Stimulated activated CD8-positive, alpha-beta memory T cell treated with anti-CD3 and anti-CD28 coated beads, Interleukin-4, amount 100 ng/mL, for 48 hours (primary cell): ENCODE results near the gene RPS2.
"Not testable (repeated sequence)": the region's sequence is repeated elsewhere in the genome, so short reads cannot be mapped to it uniquely, and the experiment has no call there.

Source experiments
- DNase-seq: peaks from one replicate; pipeline ENCODE4 v3.0.0-alpha.2; 2020

RPS2 gene

DNA sequence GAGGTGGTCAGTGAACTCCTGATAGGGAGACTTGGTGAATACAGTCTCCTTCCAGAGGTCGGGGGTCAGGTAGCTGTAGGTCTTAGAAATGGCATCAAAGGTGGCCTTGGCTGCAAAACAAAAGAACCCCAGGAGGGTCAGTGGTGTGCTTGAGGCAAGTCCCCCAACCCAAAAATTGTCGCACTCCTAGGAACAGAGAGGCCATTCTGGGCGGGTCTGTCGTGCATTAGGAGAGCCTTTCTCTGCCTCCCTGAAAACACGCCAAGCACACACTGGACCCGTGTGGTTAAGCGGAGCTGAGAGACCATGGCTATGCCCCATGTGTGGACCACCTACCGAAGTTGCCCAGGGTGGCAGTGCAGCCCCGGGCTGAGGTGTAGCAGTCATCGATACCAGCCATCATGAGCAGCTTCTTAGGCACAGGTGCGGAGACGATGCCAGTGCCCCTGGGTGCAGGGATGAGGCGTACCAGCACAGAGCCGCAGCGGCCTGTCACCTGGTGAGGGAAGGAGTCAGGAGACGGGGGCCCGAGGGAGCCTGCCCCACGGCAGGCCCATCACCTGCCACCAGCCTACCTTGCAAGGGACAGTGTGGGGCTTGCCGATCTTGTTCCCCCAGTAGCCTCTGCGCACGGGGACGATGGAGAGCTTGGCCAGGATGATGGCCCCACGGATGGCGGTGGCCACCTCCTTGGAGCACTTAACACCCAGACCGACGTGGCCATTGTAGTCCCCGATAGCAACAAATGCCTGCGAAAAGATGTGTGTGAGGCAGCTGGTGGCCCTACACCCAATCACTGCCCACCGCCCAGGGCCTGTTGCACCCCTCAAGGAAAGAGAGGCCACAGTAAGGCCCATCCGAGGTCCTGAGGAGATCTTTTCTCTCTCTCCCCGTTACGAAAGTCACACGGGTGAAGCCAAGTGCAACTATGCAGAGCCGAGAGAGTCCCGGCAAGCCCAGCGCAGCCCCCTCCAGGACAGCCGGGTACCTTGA is 2.2 kb downstream of the RPS2 start:
- DNase-seq: peak; percentile 43

DNA sequence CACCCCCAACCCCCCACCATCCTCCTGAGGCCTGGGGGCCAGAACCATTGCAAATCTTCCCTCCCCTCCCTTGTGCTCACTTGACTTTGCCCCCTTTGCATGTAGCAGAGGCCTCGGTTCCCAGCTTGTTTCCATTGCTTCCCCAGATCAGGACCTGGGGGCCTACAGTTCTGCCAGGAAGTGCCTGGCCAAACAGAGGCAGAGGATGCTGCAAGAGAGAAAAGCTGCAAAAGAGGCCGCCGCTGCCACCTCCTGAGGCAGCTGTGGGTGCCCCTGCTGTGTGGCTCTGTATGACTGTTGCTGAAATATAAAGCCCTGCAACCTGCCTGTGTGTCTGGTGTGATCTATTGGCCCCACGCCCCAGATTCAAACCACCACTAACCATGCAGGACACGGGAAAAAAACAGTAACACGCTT is 3.0 kb downstream of the RPS2 start:
- DNase-seq: peak; percentile 62

DNA sequence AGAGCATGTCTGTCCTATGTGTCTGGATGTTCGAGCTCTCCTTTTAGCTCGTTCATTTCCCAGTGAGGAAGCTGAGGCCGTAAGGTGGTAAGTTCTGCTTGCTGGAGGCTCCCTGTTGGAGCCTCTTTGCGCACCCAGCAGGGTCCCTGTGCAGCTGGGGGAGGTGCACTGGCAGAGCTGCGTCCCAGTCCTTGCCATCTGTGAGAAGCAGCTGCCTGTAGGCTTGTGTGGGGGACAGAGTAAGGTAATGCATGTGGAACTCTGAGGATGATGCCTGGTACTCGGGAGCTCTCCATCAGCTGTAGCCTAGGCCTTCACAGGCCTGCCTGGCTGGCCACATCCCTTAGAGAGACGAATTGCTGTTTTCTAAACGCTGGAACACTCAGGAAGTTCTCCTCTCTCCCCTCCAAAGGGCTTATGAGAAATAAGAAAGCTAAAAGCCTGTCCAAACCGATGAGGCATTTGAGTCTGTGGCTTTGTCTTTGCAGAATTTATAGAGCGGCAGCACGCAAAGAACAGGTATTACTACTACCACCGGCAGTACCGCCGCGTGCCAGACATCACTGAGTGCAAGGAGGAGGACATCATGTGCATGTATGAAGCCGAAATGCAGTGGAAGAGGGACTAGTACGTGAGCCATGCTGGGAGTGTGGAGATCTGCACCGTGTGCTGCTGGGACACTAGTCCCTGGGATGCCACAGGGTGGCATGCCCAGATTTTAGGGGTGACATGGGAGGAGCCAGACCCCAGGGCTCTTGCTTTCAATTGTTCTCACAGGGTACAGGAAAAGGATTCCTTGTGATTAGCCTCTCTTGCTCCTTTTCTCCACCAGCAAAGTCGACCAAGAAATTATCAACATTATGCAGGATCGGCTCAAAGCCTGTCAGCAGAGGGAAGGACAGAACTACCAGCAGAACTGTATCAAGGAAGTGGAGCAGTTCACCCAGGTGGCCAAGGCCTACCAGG is 3.7 kb downstream of the RPS2 start:
- DNase-seq: peak; percentile 80

DNA sequence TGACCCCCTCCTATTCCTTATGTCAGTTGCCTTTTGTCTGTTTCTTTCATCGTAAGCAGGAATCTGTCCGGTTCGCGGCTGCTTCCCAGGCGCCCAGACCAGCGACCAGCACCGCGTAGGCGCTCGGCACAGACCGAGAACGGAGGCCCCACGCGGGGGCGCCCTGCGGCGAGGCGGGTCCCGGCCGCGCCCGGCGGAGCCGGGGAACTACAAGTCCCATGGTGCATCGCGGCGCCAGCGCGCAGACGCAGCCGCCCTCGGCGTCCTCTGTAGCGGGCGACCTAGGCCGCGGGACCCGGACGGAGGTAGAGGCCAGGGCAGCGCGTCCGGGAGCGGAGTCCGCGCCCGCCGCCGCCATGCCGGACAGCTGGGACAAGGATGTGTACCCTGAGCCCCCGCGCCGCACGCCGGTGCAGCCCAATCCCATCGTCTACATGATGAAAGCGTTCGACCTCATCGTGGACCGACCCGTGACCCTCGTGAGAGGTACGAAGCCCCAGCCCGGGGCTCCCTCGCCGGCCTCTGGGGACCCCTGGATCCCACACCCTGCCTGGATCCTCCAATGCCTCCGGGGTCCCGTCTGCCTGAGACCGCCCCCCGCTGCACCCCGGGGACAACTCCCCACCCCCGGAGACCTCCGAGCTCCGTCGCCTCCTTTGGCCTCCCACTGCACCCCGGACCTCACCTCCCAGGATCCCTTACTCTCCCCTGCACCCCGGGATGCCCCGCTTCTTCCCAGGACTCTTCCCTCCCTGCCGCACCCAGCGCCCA is 5.2 kb downstream of the RPS2 start, which contains the start of gene NDUFB10:
Gene NDUFB10 (plus strand): TSS at position 270 of the 771 bp plus-strand sequence. CDS start 87 bp downstream, at position 357.
- DNase-seq: peak; percentile 97

DNA sequence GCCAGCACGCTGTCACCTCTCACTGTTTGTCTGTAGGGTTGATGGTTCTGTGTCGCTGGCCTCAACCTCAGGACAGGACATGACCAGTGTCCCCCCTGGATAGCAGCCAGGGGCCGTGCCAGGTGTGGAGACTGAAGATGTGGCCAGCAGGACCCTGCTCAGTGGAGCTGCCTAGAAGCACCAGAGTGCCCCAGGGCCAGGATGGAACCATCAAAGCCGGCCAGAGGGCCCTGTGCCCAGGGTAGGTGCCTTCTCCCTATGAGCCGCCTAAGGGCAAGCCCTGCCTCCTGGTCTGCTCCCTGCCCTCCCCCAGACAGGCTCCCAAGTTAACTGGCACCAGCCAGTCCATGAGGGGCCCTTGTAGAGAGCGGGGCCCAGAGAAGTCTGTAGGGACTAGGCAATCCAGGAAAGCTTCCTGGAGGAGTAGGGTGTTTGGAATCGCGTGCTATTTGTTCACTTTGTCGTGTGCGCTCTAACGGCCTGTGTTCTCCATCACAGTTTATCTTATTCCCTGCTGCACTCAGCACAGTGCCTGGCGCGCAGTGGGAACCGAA is 5.8 kb downstream of the RPS2 start:
- DNase-seq: peak; percentile 35

DNA sequence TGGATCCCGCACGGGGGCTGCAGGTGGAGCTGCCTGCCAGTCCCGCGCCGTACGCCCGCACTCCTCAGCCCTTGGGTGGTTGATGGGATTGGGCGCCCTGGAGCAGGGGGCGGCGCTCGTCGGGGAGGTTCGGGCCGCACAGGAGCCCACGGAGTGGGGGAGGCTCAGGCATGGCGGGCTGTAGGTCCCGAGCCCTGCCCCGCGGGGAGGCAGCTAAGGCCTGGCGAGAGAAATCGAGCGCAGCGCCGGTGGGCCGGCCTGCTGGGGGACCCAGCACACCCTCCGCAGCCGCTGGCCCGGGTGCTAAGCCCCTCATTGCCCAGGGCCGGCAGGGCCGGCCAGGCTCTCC is 6.5 kb downstream of the RPS2 start:
- not testable (repeated sequence) for DNase-seq

DNA sequence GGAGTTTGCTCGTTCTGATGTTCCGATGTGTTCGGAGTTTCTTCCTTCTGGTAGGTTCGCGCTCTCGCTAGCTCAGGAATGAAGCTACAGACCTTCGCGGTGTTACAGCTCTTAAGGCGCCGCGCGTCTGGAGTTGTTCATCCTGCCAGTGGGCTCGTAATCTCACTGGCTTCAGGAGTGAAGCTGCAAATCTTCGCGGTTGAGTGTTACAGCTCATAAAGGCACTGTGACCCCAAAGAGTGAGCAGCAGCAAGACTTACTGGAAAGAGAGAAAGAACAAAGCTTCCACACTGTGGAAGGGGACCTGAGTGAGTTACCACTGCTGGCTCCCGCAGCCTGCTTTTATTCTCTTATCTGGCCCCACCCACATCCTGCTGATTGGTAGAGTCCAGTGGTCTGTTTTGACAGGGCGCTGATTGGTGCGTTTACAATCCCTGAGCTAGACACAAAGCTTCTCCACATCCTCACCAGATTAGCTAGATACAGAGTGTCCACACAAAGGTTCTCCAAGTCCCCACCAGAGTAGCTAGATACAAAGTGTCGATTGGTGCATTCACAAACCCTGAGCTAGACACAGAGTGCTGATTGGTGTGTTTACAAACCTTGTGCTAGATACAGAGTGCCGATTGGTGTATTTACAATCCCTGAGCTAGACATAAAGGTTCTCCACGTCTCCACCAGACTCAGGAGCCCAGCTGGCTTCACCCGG is 7.0 kb downstream of the RPS2 start:
- not testable (repeated sequence) for DNase-seq

DNA sequence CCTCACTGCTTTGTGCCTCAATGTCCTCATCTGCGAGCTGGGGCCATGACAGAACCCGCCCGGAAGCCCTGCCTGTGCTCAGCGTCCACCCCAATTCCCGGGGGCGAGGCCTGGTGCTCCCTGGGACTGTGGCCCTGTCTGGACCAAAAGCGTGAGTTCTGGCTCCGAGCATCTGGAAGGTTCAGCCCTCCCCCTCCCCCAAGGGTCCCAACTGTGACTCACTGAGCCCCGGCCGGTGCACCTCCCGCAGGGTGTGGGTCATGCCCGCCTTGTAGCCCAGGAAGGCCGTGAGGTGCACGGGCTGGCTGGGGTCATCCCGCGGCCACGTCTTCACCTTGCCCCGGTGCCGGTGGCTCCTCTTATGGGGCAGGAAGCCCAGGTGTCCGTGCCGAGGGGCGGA is 10.9 kb downstream of the RPS2 start:
- DNase-seq: no peak

DNA sequence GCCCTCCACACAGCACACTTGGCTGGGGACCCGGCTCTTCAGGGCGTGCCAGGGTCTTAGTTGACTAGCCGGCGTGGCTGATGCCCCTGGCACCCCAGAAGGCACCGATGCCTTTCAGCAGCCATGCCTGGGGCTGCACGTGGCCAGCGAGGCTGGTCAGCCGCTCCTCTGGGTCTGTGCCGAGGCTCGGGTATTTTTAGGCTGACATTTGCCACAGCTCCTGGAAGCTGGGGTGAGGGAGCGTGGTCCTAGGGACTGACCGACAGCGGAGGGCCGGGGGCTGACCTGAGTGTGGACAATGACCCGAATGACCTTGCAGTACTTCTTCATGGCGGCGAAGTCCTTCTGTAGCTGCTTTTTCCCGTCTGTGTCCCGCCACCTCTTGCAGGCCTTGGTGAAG is 14.1 kb downstream of the RPS2 start:
- DNase-seq: no peak

DNA sequence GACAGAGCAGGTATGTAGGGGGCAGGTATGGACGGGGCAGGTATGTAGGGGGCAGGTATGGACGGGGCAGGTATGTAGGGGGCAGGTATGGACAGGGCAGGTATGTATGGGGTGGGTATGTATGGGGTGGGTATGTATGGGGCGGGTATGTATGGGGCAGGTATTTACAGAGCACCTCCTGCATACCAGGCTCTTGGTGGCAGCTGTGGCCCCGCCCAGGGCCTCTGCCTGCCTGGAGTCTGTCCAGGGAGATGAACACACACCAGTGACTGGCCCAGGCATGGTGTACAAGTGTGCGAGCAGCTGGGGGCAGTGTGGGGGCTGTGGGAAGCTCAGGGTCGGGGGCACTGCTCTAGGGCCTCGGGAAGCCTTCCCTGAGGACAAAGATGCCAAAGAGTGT is 14.6 kb downstream of the RPS2 start:
- DNase-seq: no peak

DNA sequence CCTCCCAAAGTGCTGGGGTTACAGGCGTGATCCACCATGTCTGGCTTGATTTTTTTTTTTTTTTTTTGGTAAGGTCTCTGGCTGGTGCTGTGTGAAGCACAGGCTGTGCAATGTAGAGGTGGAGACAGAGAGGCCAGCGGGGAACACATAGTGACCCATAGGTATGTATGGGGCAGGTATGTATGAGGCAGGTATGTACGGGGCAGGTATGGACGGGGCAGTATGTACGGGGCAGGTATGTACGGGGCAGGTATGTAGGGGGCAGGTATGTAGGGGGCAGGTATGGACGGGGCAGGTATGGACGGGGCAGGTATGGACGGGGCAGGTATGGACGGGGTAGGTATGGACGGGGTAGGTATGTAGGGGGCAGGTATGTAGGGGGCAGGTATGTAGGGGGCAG is 15.1 kb downstream of the RPS2 start:
- DNase-seq: no peak

DNA sequence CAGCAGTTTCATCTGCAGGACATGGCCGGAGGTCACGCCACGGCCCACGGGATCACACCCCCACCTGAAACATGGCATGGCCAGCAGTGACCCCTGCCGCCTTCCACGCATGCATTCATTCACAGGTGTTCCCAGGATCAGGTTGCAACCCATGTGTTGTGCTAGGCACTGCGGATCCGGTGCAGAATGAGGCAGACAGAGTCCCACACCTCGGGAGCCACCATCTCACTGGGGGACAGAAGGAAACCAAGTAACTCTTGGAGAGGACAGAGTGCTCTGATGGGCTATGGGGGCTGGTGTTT is 17.3 kb downstream of the RPS2 start:
- DNase-seq: no peak

DNA sequence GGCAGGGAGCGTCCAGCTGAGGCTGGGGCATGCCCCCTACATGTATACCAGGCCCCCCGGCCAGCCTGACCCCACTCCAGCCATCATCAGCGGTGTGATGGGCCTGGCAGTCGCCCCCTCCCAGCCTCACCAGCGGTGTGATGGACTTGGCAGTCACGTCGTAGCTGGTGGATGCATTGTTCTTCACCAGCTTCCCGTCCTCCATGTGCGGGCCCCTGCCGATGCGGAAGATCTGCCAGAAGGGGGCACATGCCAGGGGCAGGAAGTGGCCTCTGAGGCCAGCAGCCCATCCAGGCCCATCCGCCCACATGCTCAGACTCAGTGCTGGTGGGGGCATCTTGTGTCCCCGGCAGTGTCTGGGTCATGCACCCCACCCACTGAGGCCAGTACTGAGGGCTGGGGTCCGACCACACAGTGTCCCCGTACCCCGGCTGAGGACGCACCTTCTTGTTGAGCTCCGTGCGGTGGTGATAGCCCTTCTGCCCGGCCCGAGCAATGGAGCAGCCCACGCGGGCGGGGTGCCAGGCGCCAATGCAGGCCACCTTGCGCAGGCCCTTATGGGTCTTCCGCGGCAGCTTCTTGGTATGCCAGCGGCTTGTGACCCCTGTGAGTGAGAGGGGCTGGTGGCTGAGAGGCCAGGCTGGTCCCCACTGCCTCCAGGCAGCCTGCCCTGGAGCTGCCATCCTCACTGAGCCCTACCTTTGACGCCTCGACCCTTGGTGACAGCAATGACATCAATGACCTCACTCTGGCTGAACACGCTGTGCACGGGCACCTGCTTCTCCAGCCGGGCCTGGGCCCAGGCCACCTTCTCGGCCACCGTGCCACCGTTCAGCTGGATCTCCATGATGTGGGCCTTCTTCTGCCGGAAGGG is 17.9 kb downstream of the RPS2 start:
- no peak for DNase-seq

DNA sequence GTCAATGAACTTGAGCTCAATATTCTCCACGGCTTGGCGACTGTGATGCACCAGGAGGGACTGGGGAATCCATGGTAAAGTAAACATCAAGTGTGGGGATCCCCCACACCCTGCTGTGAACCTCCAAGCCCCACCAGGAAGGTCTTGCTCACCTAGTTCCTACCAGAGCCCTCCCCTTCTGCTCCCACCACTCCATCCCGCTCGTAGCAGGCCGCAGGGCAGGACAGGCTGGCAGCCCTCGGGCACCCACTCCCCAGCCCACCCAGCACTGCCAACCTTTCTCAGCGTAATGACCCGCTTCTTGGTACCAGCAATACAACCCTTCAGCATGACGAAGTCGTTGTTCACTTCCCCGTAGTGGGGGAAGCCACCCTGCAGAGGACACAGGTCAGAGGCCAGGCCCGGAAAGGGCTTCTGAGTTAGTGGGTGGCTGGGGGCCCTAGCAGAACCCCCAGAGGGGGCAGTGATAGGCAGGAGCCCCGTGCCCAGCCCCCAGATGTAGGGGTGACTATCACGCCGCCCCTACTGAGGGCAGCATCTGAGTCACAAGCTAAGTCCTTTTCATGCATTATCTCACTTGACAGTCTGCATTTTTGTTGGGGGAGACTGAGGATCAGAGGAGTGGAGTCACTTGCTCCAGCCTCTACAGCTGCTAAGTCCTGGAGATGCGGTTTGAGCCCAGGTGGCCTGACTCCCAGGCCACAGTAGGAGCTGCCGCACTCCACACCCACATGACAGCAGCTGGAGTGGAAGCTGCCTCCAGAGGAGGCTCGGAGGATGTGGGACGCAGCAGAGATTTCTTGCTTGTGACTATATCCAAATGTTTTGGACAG is 18.9 kb downstream of the RPS2 start:
- DNase-seq: no peak

DNA sequence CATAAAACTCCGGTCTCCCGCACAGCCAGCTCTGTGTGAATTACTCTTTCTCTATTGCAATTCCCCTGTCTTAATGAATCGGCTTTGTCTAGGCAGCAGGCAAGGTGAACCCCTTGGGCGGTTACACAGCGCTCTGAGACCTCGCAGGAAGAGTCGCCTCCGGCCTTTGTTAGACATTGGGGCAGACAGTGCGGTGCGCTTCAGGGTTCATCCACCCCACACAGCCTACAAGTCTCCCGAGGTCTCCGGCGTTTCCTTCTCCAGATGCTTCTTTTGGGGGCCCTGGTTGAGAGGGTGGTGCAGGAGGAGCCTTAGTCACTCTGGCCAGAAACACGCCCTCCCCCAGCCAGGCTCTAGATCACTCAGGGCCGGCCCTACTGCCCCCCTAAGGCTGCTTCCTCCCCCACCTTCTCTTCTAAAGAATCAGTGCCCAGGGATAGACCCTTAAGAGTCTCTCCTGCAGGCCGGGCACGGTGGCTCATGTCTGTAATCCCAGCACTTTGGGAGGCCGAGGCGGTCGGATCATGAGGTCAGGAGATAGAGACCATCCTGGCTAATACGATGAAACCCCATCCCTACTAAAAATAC is 19.9 kb downstream of the RPS2 start:
- DNase-seq: no peak

DNA sequence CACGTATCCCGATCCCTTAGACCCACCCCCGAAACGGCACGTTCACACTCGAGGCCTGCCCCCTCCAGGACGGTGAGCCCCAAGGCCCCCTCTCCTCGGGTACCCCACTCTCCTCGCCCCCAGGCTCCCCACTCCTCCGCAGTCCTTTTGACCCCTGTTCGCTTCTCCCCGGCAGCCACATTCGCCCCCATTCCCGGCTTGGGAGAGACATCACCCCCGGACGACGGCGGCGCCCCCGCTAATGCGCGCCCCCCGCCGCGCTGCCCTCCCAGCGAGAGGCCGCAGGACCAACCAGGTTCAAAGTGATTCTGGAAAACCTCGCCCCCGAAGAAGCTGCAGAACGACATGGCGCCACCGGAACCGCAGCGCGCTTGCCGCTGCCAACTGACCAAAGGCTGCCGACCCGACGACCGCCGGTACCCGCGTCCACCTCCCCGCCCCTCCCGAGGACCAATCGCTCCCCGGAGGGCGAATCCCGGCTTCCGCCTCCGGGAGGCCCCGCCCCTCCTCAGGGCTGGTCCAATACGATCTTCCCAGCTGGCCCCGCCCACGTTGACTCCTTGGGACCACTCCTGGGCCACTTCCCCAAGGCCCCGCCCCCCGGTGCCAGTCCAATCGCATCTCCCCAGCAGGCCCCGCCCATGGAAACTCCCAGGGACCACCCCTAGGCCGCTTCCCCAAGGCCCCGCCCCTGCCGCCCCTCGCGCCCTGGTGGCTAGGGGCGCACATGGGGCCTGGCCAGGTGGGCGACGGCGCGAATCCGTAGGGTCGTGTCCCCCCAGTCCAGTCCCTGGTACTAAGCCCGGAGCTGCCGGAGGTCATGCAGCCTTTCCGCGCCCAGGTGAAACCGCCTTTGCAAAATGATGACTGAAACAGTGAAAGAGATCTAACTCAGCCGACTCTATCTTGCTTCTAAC is 21.6 kb downstream of the RPS2 start, which contains the start of gene MSRB1:
Gene MSRB1 (minus strand): TSS at position 390 of the 917 bp plus-strand sequence. CDS start 43 bp downstream, at position 347.
- DNase-seq: peak; percentile 100

DNA sequence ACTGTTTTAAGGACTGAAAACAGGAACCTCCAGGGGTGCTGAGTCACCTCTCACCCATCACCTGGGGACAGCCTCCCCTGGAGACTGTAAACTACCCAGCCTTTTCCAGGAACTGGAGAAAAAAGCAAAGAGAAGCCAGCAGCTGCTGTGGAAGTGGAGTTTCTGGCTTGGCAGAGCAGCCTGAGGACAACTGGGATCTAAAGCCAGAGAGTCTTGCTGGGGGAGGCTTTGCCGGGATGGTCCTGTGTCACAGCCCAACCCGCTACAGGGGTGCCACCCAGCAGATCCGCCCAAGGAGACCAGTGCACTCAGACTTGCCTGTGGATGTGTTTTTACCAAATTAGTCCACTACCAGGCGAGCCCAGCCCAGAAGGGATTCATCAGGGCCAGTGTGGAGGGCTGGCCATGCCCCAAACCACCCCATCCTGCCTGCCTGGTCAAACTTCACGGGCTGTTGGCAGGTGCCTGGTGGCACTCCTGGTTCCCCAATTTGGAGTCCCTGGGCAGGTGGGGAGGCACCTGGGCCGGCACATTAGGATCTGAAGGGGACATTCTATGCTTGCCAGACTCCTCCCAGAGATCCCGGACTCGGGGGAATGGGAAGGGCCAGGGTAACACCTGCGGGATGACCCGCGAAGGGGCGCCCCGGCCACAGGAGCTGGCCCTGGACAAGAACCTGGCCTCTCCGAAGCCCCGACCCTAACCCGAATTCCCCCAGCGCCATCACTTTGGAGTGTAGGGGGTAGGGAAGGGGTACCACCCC is 22.4 kb downstream of the RPS2 start:
- DNase-seq: peak; percentile 36
